ENCODE results near the gene CADPS2.

CADPS2 gene

DNA sequence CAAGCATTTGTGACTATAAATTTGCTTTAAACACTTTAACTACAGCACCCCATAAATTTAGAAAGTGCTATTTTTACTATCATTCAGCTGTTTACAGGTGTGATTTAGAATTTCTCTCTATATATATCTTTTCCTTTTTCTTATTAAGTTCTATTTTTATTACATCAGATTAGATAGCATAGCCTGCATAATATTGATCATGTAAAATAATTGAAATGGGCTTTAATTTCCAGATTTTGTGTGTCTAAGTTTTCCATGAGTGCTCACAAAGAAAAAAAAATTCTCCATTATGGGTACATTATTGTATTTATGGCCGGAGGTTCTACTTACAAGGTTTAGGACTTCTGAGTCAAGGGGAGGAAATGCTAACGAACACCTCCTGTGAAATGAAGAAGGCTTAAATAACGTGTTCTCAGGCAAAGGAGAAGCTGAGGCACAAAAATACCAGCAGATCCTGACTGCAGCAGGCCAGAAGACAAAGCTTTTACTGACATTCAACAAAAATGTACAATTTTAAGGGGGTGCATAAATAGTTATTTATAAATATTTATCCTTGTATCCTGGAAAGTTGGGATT, 301.5 kb downstream of the CADPS2 start:
- DNase-seq, result no peak

DNA sequence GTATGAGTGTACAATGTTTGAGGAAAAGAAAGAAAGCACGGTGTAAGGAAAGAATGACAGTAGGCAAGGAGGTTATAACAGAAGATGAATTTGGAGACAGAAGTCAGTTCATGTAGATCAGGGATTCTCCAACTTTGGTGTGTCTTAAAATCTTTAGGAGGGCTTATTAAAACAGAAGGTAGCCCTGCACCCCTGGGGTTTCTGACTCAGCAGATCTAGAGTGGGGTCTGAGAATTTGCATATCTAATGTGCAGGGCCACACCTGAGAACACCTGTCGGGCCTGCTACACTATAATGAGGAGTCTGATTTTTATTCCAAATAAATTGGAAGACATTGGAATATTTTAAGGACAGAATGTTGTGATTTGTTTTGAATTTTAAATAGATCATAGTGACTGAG, 307.9 kb downstream of the CADPS2 start:
- DNase-seq, result no peak

DNA sequence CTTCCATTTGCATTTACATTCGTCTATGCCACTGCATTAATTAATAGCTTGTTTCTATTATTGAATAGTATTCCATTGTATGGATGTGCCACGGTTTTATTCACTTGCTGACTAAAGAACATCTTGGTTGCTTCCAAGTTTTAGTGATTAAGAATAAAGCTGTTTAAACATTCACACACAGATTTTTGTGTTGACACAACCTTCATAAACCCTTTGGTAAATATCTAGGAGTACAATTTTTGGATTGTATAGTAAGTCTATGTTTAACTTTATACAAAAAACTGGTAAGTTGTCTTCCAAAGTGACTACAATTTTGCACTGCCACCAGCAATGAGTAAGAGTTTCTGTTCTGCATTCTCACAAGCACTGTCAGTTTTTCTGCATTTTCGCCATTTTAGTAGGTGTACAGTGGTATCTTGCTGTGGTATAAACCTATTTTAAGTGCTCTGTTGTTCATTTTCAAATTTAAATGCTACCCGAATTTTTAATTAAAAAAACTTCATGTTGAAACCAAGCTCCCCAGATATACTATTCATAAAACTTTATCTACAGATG, 308.7 kb downstream of the CADPS2 start:
- DNase-seq, result no peak

- no peak for DNase-seq
These were observed 313.6 kb downstream of the CADPS2 start for GRCh38 chr7:122572706-122573105.

GRCh38 chr7:122561326-122561725, 324.9 kb downstream of the CADPS2 start:
- no peak for DNase-seq

- DNase-seq, result no peak
These were observed 329.3 kb downstream of the CADPS2 start for GRCh38 chr7:122556873-122557542.

GRCh38 chr7:122556219-122556618, 330.0 kb downstream of the CADPS2 start:
- no peak for DNase-seq

DNA sequence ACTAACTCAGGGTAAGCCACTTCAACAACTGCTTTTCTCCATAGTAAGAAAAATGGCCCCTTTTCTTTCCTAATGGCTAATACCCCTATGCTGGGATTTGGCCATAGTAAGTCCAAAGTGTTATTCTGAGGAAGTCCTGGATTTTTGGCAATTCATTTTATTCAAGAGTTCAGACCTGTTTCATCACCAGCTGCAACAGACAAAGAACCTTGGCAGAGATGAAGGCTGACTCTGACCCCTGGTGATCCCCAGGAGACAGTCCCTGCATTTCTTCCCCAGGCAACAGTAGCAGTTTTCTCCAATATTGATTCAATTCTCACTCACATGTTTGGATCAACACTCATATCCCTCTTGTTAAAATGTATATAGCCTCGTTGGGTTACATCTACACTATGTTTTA, 332.5 kb downstream of the CADPS2 start:
- DNase-seq, result no peak

GRCh38 chr7:122552769-122553168, 333.5 kb downstream of the CADPS2 start:
- DNase-seq, result no peak

- no peak for DNase-seq
These were observed 335.7 kb downstream of the CADPS2 start for GRCh38 chr7:122550545-122550944.

GRCh38 chr7:122549578-122549977, 336.7 kb downstream of the CADPS2 start:
- no peak for DNase-seq

- DNase-seq, result no peak
These were observed 339.8 kb downstream of the CADPS2 start for GRCh38 chr7:122546496-122546895.

GRCh38 chr7:122544463-122544862, 341.8 kb downstream of the CADPS2 start:
- DNase-seq, result no peak

DNA sequence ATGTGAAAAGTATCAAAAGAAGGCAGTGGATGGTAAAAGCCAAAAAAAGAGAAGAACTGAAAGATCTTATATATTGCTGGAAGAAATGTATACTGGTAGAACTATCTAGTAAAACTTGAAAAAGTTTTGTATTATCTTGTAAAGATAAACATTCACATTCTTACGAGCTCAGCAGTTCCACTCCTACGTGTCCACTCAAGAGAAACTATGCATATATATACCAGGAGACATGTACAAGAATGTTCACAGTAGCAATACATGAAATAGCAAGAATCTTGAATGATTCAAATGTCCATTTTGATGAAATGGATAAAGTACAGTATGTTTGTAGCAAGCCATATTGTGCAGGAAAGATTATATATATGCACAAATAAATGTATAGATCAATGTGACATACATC, 342.4 kb downstream of the CADPS2 start:
- no peak for DNase-seq

GRCh38 chr7:122543166-122543565, 343.1 kb downstream of the CADPS2 start:
- DNase-seq, result no peak

DNA sequence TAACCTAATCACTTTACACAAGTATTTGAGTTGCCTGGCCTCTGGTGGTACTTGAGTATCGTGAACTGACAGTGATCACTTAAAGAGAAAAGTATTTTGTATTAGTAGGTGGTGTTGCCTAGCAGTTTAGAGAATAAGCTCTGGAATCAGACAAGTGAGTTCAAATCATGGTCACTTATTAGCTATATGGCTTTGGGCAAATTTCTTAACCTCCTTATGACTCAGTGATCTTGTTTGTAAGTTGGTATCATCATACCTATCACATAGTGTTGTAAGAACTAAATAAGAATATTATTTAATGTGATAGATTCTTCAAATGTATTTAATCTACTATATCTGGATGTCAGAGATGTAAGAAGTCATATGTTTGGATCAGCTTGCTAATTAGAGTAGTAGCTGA, 351.2 kb downstream of the CADPS2 start:
- DNase-seq, result no peak

- DNase-seq, result peak in 1 of 2 experiments; percentile 23
These were observed 353.6 kb downstream of the CADPS2 start for GRCh38 chr7:122532406-122533269.

- DNase-seq, result peak; percentile 16 to 27
These were observed 357.3 kb downstream of the CADPS2 start for GRCh38 chr7:122528879-122529481.

- DNase-seq, result no peak
These were observed 360.9 kb downstream of the CADPS2 start for GRCh38 chr7:122525355-122525754.

DNA sequence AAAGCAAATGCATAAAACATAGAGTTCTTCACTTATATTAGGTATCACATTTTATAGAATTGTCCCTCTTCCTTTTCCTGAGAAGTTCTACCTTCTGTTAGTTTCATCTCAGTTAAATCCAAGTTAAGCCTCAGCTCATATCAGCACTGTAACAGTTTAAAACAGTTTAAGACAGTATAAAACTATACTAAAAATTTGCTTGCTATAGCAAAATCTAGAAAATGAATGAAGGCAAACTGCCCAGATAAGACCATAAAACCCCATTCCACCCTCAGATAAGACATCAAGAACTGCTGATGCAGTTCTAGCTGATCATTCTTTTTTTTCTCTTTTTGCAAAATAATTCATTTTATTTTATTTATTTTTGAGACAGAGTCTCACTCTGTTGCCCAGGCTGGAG, 364.5 kb downstream of the CADPS2 start:
- no peak for DNase-seq

- DNase-seq, result no peak
These were observed 365.2 kb downstream of the CADPS2 start for GRCh38 chr7:122520971-122521555.

GRCh38 chr7:122518488-122518887, 367.8 kb downstream of the CADPS2 start:
- no peak for DNase-seq

GRCh38 chr7:122517576-122517975, 368.7 kb downstream of the CADPS2 start:
- DNase-seq, result no peak
